Ovary (tissue), 3 donors: ENCODE results near the gene PRLR.

Experiments used
- CTCF ChIP-seq, 3 donors: fragments of 450-650 bp in 2 of 3; fragments of 200-600 bp in 1 of 3; IDR thresholded peaks; one replicate each; pipeline versions ENCODE4 v1.5.1 to v1.8.0; 2016 to 2022; ENCODE audit warnings: antibody characterized with exemption in 3 of 3, mild to moderate bottlenecking in 1 of 3
- POLR2A ChIP-seq: fragments of 450-650 bp; IDR thresholded peaks from one replicate; pipeline ENCODE4 v1.6.1; 2017; ENCODE audit warnings: antibody characterized with exemption, mild to moderate bottlenecking, moderate library complexity
- donor health status: DM: no; HTN: no; CAD: no.

DNA sequence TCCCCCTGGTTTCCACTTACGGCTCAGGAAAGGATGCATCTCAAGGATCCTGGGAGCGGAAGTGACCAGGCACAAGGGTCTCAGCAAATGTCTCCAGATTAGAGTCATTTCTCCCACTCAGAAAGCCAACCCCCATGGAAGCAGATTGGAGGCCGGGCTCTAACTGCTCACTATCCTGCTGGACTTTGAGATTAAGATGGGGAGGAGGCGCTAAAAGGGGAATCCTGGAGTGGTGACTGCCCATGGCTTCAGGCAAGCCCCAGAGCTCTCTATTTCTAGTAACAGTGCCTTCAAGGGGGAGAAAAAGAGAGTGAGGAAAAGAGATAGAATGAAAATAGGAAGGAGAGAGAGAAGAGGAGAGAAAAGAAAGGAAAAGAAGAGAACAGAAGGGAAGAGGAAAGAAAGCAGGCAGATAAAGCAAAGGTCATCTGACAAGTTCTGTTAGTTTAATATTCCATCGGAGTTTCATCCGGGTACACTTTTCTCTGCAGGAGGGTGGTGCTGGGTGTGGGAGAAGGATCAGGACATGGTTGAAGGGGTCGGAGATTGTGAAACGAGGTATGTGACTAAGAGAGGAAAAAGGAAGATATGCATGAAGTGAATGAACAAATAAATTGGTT lies 182.4 kb downstream of the PRLR start, which contains the start of gene AGXT2:
- TF ChIP-seq CTCF (IDR thresholded peaks at IDR 0.05): no peak
- TF ChIP-seq POLR2A: no peak
